ENCODE data around the gene ADCY5.

ADCY5 gene

DNA sequence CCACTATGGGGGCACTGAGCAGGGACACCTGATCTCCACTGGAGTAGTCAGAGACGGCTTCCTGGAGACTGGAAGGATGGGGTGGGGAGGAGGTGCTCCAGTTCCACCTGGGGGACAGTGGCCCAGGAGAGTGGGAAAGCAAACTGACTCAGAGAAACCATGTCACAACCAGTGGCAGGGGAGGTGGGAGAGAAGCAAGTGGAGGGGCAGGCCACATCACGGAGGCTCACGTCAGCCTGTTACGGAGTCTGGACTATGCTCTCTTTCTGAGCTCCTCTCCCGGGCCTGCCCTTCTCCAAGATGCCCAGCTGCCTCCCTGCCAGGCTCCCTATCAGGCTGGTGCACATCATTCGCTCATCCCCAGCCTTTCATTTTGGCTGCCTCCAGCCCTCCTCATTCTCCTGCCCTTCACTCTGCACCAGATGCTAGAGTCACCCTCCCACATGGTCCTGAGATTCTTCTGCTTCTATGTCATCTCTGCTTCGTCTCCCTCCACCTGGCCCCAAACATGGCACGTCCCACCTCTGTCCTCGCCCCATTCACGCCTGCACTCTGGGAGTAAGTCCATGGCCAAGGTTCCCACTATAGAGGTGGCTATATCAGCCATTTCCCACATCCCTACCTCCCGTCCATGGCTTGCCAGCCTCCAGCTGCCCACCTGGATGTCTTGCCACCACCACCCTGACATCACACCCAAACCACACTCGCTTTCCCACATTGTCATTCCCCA is 100.3 kb downstream of the ADCY5 start:
- Histone ChIP-seq H3K4me3 (no peak overlapping the region), H3K27ac (peak overlapping the region in 1 of 2 donors; percentile 84)
- peak; percentile 66 for DNase-seq (ENCODE audit: low spot score)
- TF ChIP-seq, protein P1, sequence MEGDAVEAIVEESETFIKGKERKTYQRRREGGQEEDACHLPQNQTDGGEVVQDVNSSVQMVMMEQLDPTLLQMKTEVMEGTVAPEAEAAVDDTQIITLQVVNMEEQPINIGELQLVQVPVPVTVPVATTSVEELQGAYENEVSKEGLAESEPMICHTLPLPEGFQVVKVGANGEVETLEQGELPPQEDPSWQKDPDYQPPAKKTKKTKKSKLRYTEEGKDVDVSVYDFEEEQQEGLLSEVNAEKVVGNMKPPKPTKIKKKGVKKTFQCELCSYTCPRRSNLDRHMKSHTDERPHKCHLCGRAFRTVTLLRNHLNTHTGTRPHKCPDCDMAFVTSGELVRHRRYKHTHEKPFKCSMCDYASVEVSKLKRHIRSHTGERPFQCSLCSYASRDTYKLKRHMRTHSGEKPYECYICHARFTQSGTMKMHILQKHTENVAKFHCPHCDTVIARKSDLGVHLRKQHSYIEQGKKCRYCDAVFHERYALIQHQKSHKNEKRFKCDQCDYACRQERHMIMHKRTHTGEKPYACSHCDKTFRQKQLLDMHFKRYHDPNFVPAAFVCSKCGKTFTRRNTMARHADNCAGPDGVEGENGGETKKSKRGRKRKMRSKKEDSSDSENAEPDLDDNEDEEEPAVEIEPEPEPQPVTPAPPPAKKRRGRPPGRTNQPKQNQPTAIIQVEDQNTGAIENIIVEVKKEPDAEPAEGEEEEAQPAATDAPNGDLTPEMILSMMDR (IDR thresholded peaks at IDR 0.05) = no peak

DNA sequence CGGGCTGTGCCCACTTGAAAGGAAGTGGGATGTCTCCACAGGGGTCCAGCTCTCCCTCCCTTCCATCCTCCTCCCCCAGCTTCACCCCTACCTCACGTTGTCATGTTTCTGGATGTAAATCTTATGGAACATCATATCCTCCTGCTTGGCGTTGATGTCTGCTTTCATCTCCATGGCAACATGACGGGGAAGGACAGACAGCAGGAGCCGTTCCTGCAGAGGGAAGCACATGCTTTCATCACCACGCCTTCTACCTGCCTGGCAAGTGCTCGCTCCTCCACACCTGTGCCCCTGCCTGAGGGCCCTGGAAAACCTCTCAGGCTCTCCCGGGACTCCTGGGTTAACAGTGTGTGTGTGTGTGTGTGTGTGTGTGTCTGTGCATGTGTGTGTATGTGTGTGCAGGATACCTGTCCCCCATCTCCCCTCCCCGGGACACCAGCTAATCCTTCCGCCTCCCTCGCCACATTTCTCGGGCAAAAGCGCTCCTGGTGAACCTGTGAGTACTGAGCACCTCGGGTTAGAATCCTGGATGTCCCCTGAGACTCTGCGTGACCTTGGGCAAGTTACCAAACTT is 101.1 kb downstream of the ADCY5 start:
- TF ChIP-seq, protein P1 (IDR thresholded peaks at IDR 0.05) = no peak
- DNase-seq (ENCODE audit: low spot score) = peak; percentile 62
- Histone ChIP-seq H3K27ac (peak overlapping the region in 1 of 2 donors; percentile 84), H3K4me3 (no peak overlapping the region)

DNA sequence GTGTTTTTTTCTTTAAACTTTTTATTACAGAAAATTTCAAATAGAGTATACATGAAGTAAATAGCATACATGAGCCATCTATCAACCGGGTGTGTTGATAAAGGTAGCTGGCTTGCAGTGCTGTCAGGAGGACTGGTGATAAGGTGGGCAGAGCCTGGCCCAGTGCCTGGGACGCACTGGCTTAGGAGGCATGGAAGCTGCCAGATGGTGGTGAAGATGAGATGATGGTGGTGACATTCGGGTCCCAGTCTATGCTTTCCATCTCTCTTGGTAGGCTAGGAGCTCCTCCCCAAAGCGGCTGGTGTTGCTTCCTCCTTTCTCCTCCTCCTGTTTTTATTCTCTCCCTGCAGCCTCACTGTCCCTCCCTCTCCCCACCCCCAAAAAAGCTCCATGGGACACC is 101.7 kb downstream of the ADCY5 start:
- peak overlapping the region; percentile 58 to 84 for H3K27ac ChIP-seq
- DNase-seq (ENCODE audit: low spot score) = no peak
- H3K4me3 ChIP-seq = no peak overlapping the region
- TF ChIP-seq, protein P1 (IDR thresholded peaks at IDR 0.05) = no peak

GRCh38 chr3:123346021-123346420 is 102.9 kb downstream of the ADCY5 start:
- peak; percentile 64 for DNase-seq (ENCODE audit: low spot score)
- H3K27ac ChIP-seq = peak overlapping the region; percentile 76 to 84
- TF ChIP-seq, protein P1 (IDR thresholded peaks at IDR 0.05) = no peak
- peak overlapping the region; percentile 6 for H3K4me3 ChIP-seq

- Histone ChIP-seq H3K4me3 (no peak overlapping the region), H3K27ac (peak overlapping the region; percentile 76 to 84)
- DNase-seq (ENCODE audit: low spot score) = peak; percentile 65
- TF ChIP-seq, protein P1 (IDR thresholded peaks at IDR 0.05) = no peak
Measured at GRCh38 chr3:123344907-123345594, 103.8 kb downstream of the ADCY5 start.

- DNase-seq (ENCODE audit: low spot score) = peak; percentile 64
- TF ChIP-seq, protein P1 (IDR thresholded peaks at IDR 0.05) = no peak
- H3K27ac ChIP-seq = peak overlapping the region; percentile 56 to 84
- no peak overlapping the region for H3K4me3 ChIP-seq
Measured at GRCh38 chr3:123344175-123344906, 104.5 kb downstream of the ADCY5 start.

All from coronary artery (tissue), 2 donors.